GM19238 (cell line): ENCODE results near the gene SIGLEC11.
"Not testable (repeated sequence)": the region's sequence is repeated elsewhere in the genome, so short reads cannot be mapped to it uniquely, and the experiment has no call there.

Experiments used
- DNase-seq: peaks from one replicate; pipeline ENCODE4 v3.0.0; 2011; ENCODE audit warnings: low spot score; ENCODE audit not compliant: insufficient read length

SIGLEC11 gene

DNA sequence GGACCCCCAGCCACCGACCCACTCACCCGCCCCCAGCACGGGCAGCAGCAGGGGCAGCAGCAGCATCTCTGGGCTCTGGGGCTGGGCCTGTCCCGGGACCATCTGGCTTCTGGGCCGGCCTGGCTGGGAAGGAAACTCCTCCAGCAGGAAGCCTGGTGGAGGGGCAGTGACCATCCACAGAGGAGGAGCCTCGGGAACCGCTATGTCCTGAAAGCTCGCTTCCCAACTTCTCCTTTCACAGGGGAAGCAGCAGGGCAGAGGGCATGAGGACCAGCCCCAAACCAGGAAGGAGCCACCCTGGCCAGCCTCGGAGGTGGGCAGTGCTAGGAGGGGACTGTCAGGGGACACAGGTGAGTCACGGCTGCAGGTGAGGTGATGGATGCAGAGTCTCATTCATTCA is at the start of gene SIGLEC11:
TSS of gene SIGLEC11 (minus strand) at position 193 of the 400 bp plus-strand sequence. CDS start at position 102, 91 bp downstream.
- DNase-seq: not testable (repeated sequence)

DNA sequence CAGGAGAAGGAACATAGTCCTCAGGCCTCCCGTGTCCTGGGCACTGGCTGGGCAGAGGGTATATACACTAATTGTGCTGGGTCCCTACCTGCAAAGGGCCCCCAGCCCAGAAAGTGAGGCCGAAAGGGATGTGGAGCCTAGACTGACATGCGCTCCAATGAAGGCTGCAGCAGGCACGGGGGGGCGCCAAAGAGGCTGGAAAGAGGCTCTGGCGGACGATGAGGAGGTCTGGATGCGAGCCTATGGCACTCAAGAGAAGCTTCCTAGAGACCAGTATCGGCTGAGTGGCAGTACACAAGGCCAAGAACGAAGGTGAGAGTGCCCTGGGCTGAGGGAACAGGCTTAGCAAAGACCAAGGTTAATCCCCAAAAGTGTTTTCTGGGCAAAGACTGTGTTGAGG is 47.6 kb upstream of the SIGLEC11 start:
- DNase-seq: no peak

DNA sequence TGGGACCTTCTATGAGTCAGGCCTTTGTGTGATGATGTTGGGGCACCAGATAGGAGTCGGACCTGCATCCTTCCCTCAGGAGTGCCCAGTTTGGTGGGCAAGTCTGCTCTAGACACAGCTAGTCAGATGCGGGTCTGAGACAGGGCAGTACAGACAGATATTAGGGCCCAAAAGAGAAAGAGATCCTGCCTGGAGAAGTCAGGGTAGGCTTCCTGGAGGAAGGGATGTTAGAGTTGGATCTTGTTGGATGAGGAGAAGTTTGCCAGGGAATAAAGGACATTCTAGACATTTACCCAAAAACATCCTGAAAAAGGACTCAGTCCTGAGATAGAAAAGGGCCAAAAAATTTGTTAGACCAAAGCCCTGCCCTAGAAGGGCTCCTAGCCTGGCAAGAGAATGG is 47.0 kb upstream of the SIGLEC11 start:
- no peak for DNase-seq

GRCh38 chr19:50007170-50007569 is 46.2 kb upstream of the SIGLEC11 start:
- DNase-seq: no peak

DNA sequence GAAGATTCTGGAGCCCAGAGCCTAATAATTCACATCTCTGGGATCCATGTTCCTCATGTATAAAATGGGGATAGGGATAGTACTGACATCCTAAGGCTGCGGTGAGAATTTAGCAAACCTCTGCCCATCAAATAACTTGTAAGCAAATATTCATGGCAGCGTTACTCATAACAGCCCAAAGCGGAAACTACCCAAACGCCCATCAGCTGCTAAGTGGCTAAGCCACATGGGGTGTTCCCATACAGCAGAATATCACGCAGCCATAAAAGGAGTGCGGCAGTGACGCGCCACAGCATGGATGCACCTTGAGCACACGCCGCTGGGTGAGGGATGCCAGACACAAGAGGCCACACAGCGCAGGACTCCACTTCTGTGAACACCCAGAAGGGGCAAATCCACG is 44.5 kb upstream of the SIGLEC11 start:
- no peak for DNase-seq

- peak; percentile 33 for DNase-seq
Observed at GRCh38 chr19:50003810-50004419, 42.9 kb upstream of the SIGLEC11 start.

GRCh38 chr19:50003254-50003788 is 42.3 kb upstream of the SIGLEC11 start:
- no peak for DNase-seq

GRCh38 chr19:50002386-50002960 is 41.5 kb upstream of the SIGLEC11 start:
- no peak for DNase-seq

DNA sequence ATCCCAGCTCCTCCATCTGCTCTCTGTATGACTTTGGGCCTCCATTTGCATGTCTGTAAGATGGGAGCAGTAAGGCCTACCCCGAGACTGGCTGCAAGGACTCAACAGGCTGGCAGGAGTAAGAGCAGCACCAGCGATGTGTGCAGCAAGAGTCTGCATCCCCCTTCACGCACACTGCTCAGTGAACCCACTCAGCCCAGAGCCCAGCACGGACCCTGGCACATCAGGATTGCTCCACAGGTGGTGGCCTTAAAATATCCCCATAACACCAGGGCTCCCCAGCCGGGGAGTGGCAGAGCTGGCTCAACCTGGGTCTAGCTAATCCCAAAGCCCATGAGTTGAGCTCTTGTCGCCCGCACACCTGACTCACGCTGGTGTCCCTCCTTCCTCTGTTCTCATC is 40.8 kb upstream of the SIGLEC11 start:
- no peak for DNase-seq

- DNase-seq: no peak
Observed at GRCh38 chr19:50000841-50001557, 40.0 kb upstream of the SIGLEC11 start.

GRCh38 chr19:50000038-50000840 is 39.3 kb upstream of the SIGLEC11 start:
- DNase-seq: no peak

DNA sequence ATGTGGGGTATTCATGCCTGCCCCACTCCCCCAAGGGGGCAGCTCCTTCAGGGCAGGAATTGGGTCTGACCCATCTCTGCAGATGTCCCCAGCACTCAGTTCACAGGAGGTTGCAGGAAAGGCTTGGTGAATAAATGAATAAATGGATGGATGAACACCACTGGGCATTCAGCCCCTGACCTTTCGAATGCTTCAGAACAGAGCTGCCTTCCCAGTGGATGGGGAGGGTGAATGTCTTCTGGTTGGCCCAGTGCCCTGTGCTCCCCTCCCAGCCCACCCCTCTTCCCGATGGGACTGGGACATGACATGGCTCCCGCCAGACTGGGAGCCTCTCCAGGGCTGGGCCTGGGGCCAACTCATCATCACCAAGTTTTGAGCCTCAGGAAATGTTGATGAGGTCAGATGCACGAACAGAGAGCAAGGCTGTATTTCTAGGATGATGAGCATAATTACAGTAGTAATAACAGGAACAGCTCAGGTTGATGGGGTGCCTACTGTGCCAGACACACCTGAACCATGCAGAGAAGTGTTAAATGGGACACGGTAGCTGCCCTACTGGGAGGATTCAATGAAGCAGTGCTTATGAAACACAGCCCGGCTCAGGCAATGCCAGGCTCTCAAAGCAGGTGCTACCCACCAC is 38.5 kb upstream of the SIGLEC11 start:
- no peak for DNase-seq

DNA sequence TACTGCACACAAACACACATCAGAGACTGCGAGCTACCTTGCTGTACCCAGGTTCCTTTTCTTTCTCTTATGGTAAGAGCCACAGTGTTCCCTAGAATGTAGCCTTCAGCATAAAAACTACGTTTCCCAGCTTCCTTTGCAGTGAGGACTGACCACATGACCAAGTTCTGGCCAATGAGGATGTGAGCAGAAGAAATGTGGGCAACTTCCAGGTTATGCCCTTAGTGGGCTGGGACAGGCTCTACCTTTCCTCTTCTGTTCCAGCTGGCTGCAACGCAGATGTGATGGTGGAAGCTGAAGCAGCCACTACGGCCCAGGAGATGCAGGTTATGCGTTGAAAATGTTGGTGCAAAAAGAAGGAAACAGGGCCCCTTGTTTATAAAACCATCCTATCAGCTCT is 36.7 kb upstream of the SIGLEC11 start:
- DNase-seq: peak; percentile 48

DNA sequence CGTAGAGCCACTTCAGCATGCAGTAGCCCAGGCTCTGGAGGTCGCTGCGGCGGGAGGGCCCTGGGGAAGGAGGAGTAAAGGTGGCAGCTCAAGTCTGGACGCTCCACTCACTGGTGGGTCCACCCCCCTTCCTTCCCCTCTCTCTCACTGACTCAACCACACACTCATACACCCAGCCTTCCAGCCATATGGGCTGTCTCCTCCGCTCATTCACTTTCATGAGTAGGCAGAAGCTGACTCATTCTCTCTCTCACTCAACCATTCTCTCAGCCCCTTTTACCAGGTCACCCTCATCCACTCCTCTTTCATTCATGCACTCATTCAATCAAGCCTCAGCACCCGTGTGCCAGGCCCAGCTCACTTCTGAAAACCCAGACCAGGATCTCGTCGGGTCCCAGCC is 27.5 kb upstream of the SIGLEC11 start:
- no peak for DNase-seq

DNA sequence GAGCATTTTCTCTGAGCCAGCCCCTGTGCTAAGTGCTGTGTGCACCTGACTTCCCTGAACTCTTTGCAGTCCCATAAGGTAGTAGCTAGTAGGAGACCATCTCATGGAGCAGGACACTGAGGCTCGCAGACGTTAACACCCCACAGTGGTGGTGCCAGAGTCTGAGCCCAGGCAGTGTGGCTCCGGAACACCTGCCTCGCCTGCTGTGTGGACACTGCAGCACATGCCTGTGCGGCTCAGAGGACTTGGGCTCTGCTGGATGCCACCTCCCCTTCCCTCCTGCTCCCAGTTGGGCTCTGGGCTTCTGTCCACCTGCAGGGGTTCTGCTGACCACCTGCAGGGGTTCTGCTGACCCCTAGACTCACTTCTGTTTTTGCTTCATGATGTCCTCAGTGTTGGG is 27.0 kb upstream of the SIGLEC11 start:
- DNase-seq: no peak

GRCh38 chr19:49987159-49987698 is 26.3 kb upstream of the SIGLEC11 start:
- peak; percentile 48 for DNase-seq

- no peak for DNase-seq
Observed at GRCh38 chr19:49986354-49986753, 25.4 kb upstream of the SIGLEC11 start.

DNA sequence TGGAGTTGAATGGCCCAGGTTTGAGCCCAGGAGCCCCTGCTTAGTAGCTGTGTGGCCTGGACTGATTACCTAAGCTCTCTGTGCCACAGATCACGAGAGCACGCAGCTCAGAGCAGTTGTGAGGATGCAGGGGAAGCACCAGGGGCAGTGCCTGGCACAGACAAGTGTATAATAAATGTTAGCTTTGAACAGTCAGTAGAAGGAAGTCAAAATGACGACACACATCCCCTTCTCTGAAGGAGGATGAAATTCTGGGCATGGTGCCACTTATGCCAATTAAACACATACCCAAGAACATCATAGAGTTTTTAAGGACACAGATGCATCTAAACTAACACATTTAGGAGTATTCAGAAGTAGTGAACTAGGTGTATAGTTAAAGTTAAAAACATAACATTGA is 24.9 kb upstream of the SIGLEC11 start:
- no peak for DNase-seq

GRCh38 chr19:49984491-49984890 is 23.5 kb upstream of the SIGLEC11 start:
- no peak for DNase-seq

GRCh38 chr19:49983645-49984229 is 22.8 kb upstream of the SIGLEC11 start:
- DNase-seq: peak; percentile 51
